ENCODE measurements around the gene NCF4. TPM values are rescaled to one million over a fixed set of nuclear protein-coding genes. Genes with fewer than 3 reads are reported as not detected.

NCF4 gene
- total and polyA plus RNA-seq, 2 donors (not counting 1 experiment from before 2014, with no cell fraction given) = 118 to 175 TPM

- H3K9me3 Mint-ChIP-seq (ENCODE audit: insufficient read depth) = no peaks in the 10 kb centered on the region
- ChIA-PET POLR2A (no interaction called here), CTCF (no interaction called here)
- Histone ChIP-seq H3K79me2 (ENCODE audit: control insufficient read depth, insufficient read depth, low read length) (peaks cover 30% of the 10 kb centered on the region), H4K20me1 (ENCODE audit: control insufficient read depth, insufficient read depth, low read length, poor library complexity, severe bottlenecking) (peaks cover 31% of the 10 kb centered on the region), H2AFZ (ENCODE audit: insufficient read depth, low read depth, low read length, poor library complexity, severe bottlenecking) (no peak overlapping the region), H3K9ac (ENCODE audit: low read length) (no peak overlapping the region), H3K27ac (ENCODE audit: low read length in 2 of 2) (no peak overlapping the region), H3K4me2 (replicated peaks; ENCODE audit: low read depth, low read length, poor library complexity, severe bottlenecking) (no peak overlapping the region), H3K4me1 (ENCODE audit: control insufficient read depth in 2 of 2, insufficient read depth in 2 of 2, low read length in 2 of 2) (peaks cover 11 to 14% of the 10 kb centered on the region in 2 donors), H3K4me3 (ENCODE audit: control extremely low read depth in 1 of 5, extremely low read depth in 1 of 5, insufficient read depth in 1 of 5, low read depth in 2 of 5, low read length in 4 of 5) (no peak overlapping the region), H3K36me3 (replicated peaks in 1 of 2; ENCODE audit: control extremely low read depth in 1 of 2, control insufficient read depth in 1 of 2, extremely low read depth in 1 of 2, insufficient read depth in 2 of 2, low read length in 1 of 2) (peaks cover 0 to 74% of the 10 kb centered on the region in 2 experiments), H3K9me3 (ENCODE audit: control extremely low read depth in 1 of 3, control insufficient read depth in 2 of 3, insufficient read depth in 1 of 3, low read length in 2 of 3) (no peaks in the 10 kb centered on the region), H3K27me3 (replicated peaks in 1 of 4; ENCODE audit: control extremely low read depth in 1 of 4, control insufficient read depth in 3 of 4, insufficient read depth in 4 of 4, low read length in 3 of 4) (no peaks in the 10 kb centered on the region)
- ATAC-seq (ENCODE audit: low read depth) = no peak
- peaks cover 23% of the 10 kb centered on the region for H3K4me1 Mint-ChIP-seq
- no peak overlapping the region for H3K4me3 Mint-ChIP-seq
- H3K27ac Mint-ChIP-seq = no peak overlapping the region
- no peak for DNase-seq
- H3K27me3 Mint-ChIP-seq = no peaks in the 10 kb centered on the region
- no peak for TF ChIP-seq CTCF (IDR thresholded peaks at IDR 0.05)
- TF ChIP-seq EZH2 (IDR thresholded peaks at IDR 0.05; ENCODE audit: borderline replicate concordance, insufficient read depth, low read depth, low read length, poor library complexity, severe bottlenecking) = no peak
- 83% methylated on average over 6 of the region's 8 CpGs for WGBS (ENCODE audit: insufficient coverage)
- intact Hi-C loops (cut with micrococcal nuclease) = no loop called here
Observed at GRCh38 chr22:36924151-36924698, 63.4 kb downstream of the NCF4 start.

GRCh38 chr22:36925388-36926290, 64.8 kb downstream of the NCF4 start:
- no peaks in the 10 kb centered on the region for H3K27me3 Mint-ChIP-seq
- Histone ChIP-seq H3K4me3 (ENCODE audit: control extremely low read depth in 1 of 5, extremely low read depth in 1 of 5, insufficient read depth in 1 of 5, low read depth in 2 of 5, low read length in 4 of 5) (no peak overlapping the region), H3K27me3 (replicated peaks in 1 of 4; ENCODE audit: control extremely low read depth in 1 of 4, control insufficient read depth in 3 of 4, insufficient read depth in 4 of 4, low read length in 3 of 4) (no peaks in the 10 kb centered on the region), H3K4me1 (ENCODE audit: control insufficient read depth in 2 of 2, insufficient read depth in 2 of 2, low read length in 2 of 2) (peaks cover 11 to 14% of the 10 kb centered on the region in 2 donors), H3K4me2 (replicated peaks; ENCODE audit: low read depth, low read length, poor library complexity, severe bottlenecking) (no peak overlapping the region), H4K20me1 (ENCODE audit: control insufficient read depth, insufficient read depth, low read length, poor library complexity, severe bottlenecking) (peaks cover 22% of the 10 kb centered on the region), H3K36me3 (replicated peaks in 1 of 2; ENCODE audit: control extremely low read depth in 1 of 2, control insufficient read depth in 1 of 2, extremely low read depth in 1 of 2, insufficient read depth in 2 of 2, low read length in 1 of 2) (peaks cover 0 to 67% of the 10 kb centered on the region in 2 experiments), H3K79me2 (ENCODE audit: control insufficient read depth, insufficient read depth, low read length) (peaks cover 18% of the 10 kb centered on the region), H3K9me3 (ENCODE audit: control extremely low read depth in 1 of 3, control insufficient read depth in 2 of 3, insufficient read depth in 1 of 3, low read length in 2 of 3) (no peaks in the 10 kb centered on the region), H3K27ac (ENCODE audit: low read length in 2 of 2) (no peak overlapping the region), H2AFZ (ENCODE audit: insufficient read depth, low read depth, low read length, poor library complexity, severe bottlenecking) (no peak overlapping the region), H3K9ac (ENCODE audit: low read length) (no peak overlapping the region)
- ATAC-seq (ENCODE audit: low read depth) = no peak
- WGBS (ENCODE audit: insufficient coverage) = 94% methylated on average over 15 of the region's 19 CpGs
- TF ChIP-seq CTCF (IDR thresholded peaks at IDR 0.05) (no peak), EZH2 (IDR thresholded peaks at IDR 0.05; ENCODE audit: borderline replicate concordance, insufficient read depth, low read depth, low read length, poor library complexity, severe bottlenecking) (no peak)
- no peak overlapping the region for H3K4me3 Mint-ChIP-seq
- intact Hi-C loops (cut with micrococcal nuclease) = no loop called here
- H3K27ac Mint-ChIP-seq = peak overlapping the region; percentile 47
- ChIA-PET CTCF (interaction anchor here (0.6 kb wide), 1 partner anchor 748 kb away, joined by 3 read pairs; no protein-coding TSS in a partner anchor), POLR2A (no interaction called here)
- DNase-seq = no peak
- H3K9me3 Mint-ChIP-seq (ENCODE audit: insufficient read depth) = no peaks in the 10 kb centered on the region
- peaks cover 14% of the 10 kb centered on the region for H3K4me1 Mint-ChIP-seq

Data from B cell (primary cell).